Loucy (cell line): Measurements from ENCODE around the gene TP63.

Experiments
- H2AFZ ChIP-seq: fragments of 200-600 bp; sonication (generic); 2 replicates; pipeline ENCODE4 v1.6.0; 2016; ENCODE audit warnings: antibody characterized with exemption, mild to moderate bottlenecking, low read length, moderate library complexity
- H3F3A ChIP-seq: fragments of 200-600 bp; 2 replicates; pipeline ENCODE4 v1.6.0; 2016; ENCODE audit warnings: antibody characterized with exemption, low read depth, mild to moderate bottlenecking
- H3K27me3 ChIP-seq: fragments of 200-600 bp; sonication (generic); 2 replicates; pipeline ENCODE4 v1.6.1; 2014; ENCODE audit warnings: low read length, mild to moderate bottlenecking; ENCODE audit not compliant: insufficient read depth, poor library complexity, severe bottlenecking
- H3K36me3 ChIP-seq: fragments of 200-600 bp; sonication (generic); 2 replicates; pipeline ENCODE4 v1.6.1; 2016; ENCODE audit warnings: low read length; ENCODE audit not compliant: insufficient read depth
- H3K4me1 ChIP-seq: fragments of 200-600 bp; sonication (generic); 2 replicates; pipeline ENCODE4 v1.5.1; 2014; ENCODE audit warnings: low read length, mild to moderate bottlenecking; ENCODE audit not compliant: insufficient read depth, poor library complexity, severe bottlenecking
- H3K4me2 ChIP-seq: fragments of 200-600 bp; sonication (generic); 2 replicates; pipeline ENCODE4 v1.6.0; 2014; ENCODE audit warnings: antibody characterized with exemption, low read length, low read depth, mild to moderate bottlenecking; ENCODE audit not compliant: poor library complexity, severe bottlenecking
- H3K4me3 ChIP-seq: fragments of 200-600 bp; sonication (generic); 2 replicates; pipeline ENCODE4 v1.5.1; 2014; ENCODE audit warnings: low read length, mild to moderate bottlenecking, mixed read lengths; ENCODE audit not compliant: poor library complexity, severe bottlenecking
- H3K79me2 ChIP-seq: fragments of 200-600 bp; sonication (generic); 2 replicates; pipeline ENCODE4 v1.6.1; 2014; ENCODE audit warnings: low read length; ENCODE audit not compliant: insufficient read depth
- H3K9ac ChIP-seq: fragments of 200-600 bp; sonication (generic); 2 replicates; pipeline ENCODE4 v1.6.0; 2014; ENCODE audit warnings: mild to moderate bottlenecking, low read depth, low read length, moderate library complexity; ENCODE audit not compliant: poor library complexity, severe bottlenecking
- H3K9me2 ChIP-seq: fragments of 200-600 bp; sonication (generic); replicated peaks from 2 replicates; pipeline ENCODE4 v1.6.1; 2016; ENCODE audit warnings: low read depth, low read length, mixed read lengths
- H3K9me3 ChIP-seq: fragments of 200-600 bp; sonication (generic); 2 replicates; pipeline ENCODE4 v1.6.1; 2014; ENCODE audit warnings: mild to moderate bottlenecking, antibody characterized with exemption, low read length, low read depth; ENCODE audit not compliant: insufficient read depth
- H4K20me1 ChIP-seq: fragments of 200-600 bp; sonication (generic); 2 replicates; pipeline ENCODE4 v1.6.0; 2014; ENCODE audit warnings: antibody characterized with exemption, low read length, mild to moderate bottlenecking; ENCODE audit not compliant: insufficient read depth, poor library complexity, severe bottlenecking
- EZH2phosphoT487 ChIP-seq: fragments of 200-600 bp; IDR thresholded peaks from 2 replicates; pipeline ENCODE4 v1.6.1; 2018; ENCODE audit warnings: antibody characterized with exemption, mild to moderate bottlenecking, moderate library complexity, borderline replicate concordance
- TF ChIP-seq, protein P1 (sequence below): fragments of 200-600 bp; sonication (generic); conservative IDR thresholded peaks from 2 replicates; pipeline ENCODE4 v1.5.1; 2014; ENCODE audit warnings: mild to moderate bottlenecking, antibody characterized with exemption, low read length

The TP63 gene

DNA sequence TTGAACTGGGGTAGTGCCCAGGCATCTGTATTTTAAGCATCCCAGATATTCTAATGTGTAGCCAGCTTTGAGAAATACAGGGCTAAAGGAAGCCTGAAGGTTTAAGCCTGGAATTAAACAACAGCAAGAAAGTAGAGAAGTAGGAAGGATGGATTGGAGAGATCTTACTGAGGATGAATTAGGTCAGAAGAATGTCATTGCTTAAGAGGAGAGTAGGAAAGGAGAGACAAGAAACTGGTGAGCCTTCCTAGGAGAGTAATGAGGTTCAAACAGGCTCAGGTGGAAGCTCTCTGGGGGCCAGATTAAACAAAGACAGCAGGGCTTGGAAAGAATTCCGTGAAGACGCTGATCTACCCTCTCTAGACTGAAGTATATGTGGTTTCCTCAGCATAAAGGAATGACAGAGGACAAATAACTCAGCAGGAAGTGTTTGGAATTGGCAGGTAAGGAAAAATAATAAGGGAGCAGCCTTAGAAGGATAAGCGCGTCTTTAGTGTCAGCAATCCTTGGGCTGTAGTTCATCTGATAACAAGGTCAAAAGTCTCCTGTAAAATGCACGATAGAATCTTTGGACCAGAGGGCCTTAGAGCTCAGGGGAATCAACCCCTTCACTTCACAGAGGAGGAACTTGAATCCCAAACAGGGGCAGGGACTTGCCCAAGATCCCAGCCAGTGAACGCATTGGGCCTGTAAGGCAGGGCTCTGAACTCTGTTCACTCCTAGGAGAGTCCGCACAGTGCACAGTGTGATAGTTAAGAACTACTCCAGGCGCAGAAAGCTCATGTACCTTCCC is 90.9 kb downstream of the TP63 start:
- Histone ChIP-seq H3K9me2 (no peaks in the 10 kb centered on the region), H3F3A (no peaks in the 10 kb centered on the region), H3K27me3 (no peaks in the 10 kb centered on the region), H3K79me2 (no peaks in the 10 kb centered on the region), H2AFZ (no peak overlapping the region), H3K9me3 (no peaks in the 10 kb centered on the region), H3K9ac (no peak overlapping the region), H3K4me2 (no peak overlapping the region), H3K4me3 (no peak overlapping the region), H3K36me3 (no peaks in the 10 kb centered on the region), H4K20me1 (no peaks in the 10 kb centered on the region), H3K4me1 (no peaks in the 10 kb centered on the region)
- TF ChIP-seq, protein P1, sequence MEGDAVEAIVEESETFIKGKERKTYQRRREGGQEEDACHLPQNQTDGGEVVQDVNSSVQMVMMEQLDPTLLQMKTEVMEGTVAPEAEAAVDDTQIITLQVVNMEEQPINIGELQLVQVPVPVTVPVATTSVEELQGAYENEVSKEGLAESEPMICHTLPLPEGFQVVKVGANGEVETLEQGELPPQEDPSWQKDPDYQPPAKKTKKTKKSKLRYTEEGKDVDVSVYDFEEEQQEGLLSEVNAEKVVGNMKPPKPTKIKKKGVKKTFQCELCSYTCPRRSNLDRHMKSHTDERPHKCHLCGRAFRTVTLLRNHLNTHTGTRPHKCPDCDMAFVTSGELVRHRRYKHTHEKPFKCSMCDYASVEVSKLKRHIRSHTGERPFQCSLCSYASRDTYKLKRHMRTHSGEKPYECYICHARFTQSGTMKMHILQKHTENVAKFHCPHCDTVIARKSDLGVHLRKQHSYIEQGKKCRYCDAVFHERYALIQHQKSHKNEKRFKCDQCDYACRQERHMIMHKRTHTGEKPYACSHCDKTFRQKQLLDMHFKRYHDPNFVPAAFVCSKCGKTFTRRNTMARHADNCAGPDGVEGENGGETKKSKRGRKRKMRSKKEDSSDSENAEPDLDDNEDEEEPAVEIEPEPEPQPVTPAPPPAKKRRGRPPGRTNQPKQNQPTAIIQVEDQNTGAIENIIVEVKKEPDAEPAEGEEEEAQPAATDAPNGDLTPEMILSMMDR = no peak
- TF ChIP-seq EZH2phosphoT487 = no peak

DNA sequence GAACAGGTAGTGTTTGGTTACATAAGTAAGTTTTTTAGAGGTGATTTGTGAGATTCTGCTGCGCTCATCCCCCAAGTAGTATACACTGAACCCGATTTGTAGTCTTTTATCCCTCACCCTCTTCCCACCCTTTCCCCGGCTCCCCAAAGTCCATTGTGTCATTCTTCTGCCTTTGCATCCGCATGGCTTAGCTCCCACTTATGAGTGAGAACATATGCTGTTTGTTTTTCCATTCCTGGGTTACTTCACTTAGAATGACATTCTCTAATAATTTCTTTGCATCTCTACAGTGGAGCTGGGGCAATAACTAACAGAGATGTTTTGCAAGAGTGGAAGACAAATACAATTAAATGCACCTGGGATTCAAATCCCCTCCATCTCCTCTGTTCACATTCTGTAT is 93.2 kb downstream of the TP63 start:
- Histone ChIP-seq H3K4me2 (no peak overlapping the region), H3F3A (no peaks in the 10 kb centered on the region), H3K27me3 (no peaks in the 10 kb centered on the region), H3K9me2 (no peaks in the 10 kb centered on the region), H3K4me1 (no peaks in the 10 kb centered on the region), H3K9ac (no peak overlapping the region), H3K4me3 (no peak overlapping the region), H3K36me3 (no peaks in the 10 kb centered on the region), H2AFZ (no peak overlapping the region), H4K20me1 (no peaks in the 10 kb centered on the region), H3K9me3 (no peaks in the 10 kb centered on the region), H3K79me2 (no peaks in the 10 kb centered on the region)
- TF ChIP-seq, protein P1 = no peak
- no peak for TF ChIP-seq EZH2phosphoT487

DNA sequence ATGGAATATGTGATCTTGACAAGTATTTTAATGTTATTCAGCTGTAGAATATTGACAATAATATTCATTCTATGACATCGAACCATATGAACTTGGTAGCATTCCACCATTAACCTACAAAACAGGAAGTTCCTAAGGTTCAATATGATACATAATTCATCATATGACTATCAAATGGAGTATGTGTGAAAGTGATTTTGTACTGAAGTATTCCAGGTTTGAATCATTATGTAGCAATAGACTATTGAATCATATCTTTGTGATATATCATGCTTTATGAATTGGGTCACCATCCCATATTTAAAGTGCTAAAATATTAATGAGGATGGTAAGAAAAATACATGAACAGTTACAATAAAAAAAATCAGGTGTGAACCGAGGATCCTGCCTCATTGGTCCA is 95.1 kb downstream of the TP63 start:
- Histone ChIP-seq H3K36me3 (no peaks in the 10 kb centered on the region), H3K9me3 (no peaks in the 10 kb centered on the region), H3K9ac (no peak overlapping the region), H3K4me2 (no peak overlapping the region), H3K79me2 (no peaks in the 10 kb centered on the region), H4K20me1 (no peaks in the 10 kb centered on the region), H3K4me1 (no peaks in the 10 kb centered on the region), H3F3A (no peaks in the 10 kb centered on the region), H2AFZ (no peak overlapping the region), H3K27me3 (no peaks in the 10 kb centered on the region), H3K4me3 (no peak overlapping the region), H3K9me2 (no peaks in the 10 kb centered on the region)
- TF ChIP-seq EZH2phosphoT487 = no peak

DNA sequence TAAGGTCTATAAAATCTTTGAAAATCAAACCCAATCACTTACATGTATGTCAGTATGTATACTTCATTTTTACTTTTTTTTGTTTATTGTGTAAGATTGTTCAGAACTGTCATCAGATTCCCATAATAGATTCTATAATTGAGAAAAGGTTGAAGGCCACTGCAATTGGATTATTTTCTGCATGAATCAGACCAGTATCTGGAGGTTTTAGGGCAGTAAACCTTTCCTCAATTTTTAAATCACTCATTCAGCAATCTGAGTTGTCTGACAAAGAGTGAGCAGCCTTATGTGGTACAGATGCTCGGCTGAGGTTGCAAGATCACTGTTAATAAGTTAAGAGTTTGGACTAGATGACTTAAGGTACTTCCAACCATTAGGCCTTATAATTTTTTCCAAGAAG is 96.0 kb downstream of the TP63 start:
- Histone ChIP-seq H3F3A (no peaks in the 10 kb centered on the region), H3K9ac (no peak overlapping the region), H2AFZ (no peak overlapping the region), H3K4me1 (no peaks in the 10 kb centered on the region), H3K36me3 (no peaks in the 10 kb centered on the region), H3K4me3 (no peak overlapping the region), H4K20me1 (no peaks in the 10 kb centered on the region), H3K9me2 (no peaks in the 10 kb centered on the region), H3K4me2 (no peak overlapping the region), H3K79me2 (no peaks in the 10 kb centered on the region), H3K9me3 (no peaks in the 10 kb centered on the region), H3K27me3 (no peaks in the 10 kb centered on the region)
- TF ChIP-seq, protein P1 = no peak
- TF ChIP-seq EZH2phosphoT487 = no peak
